Breast epithelium (tissue), 3 donors: Measurements from ENCODE around the gene CDH26.

Experiments used
- CTCF ChIP-seq, 3 donors: fragments of 450-650 bp; IDR thresholded peaks; one replicate each; pipeline ENCODE4 v1.5.1; 2016 to 2017; ENCODE audit warnings: antibody characterized with exemption in 3 of 3, mild to moderate bottlenecking in 3 of 3, moderate library complexity in 3 of 3
- POLR2AphosphoS5 ChIP-seq, 3 donors: sonication (generic); formaldehyde crosslinking; IDR thresholded peaks; one replicate each; pipeline ENCODE4 v1.6.1; 2017; ENCODE audit warnings: antibody characterized with exemption in 3 of 3

GRCh38 chr20:59977086-59977485 is 18.9 kb downstream of the CDH26 start:
- TF ChIP-seq CTCF (IDR thresholded peaks at IDR 0.05) (no peak), POLR2AphosphoS5 (IDR thresholded peaks at IDR 0.05) (no peak)
